Stimulated activated effector memory CD8-positive, alpha-beta T cell treated with anti-CD3 and anti-CD28 coated beads, Interleukin-12 subunit alpha, Interleukin-12 subunit beta, amount 100 ng/mL, for 72 hours (primary cell): ENCODE measurements around the gene ZNG1F.
"Not testable (repeated sequence)": the region's sequence is repeated elsewhere in the genome, so short reads cannot be mapped to it uniquely, and the experiment has no call there.

Experiments used
- ATAC-seq: fragments of 150-1000 bp; cut with Tn5 transposase; 2 replicates; pipeline ENCODE4 v1.10.0; 2021
- DNase-seq, 2 donors: peaks; one replicate each; pipeline ENCODE4 v3.0.0; 2021 to 2022; ENCODE audit warnings: low spot score in 2 of 2
- H3K27ac Mint-ChIP-seq: one replicate; pipeline ENCODE4 v1.8.0; 2022; ENCODE audit warnings: mild to moderate bottlenecking, mixed read lengths
- H3K36me3 Mint-ChIP-seq: one replicate; pipeline ENCODE4 v1.8.0; 2022; ENCODE audit warnings: mild to moderate bottlenecking, mixed read lengths
- H3K4me1 Mint-ChIP-seq: one replicate; pipeline ENCODE4 v1.8.0; 2022; ENCODE audit warnings: mixed read lengths
- H3K4me3 Mint-ChIP-seq: one replicate; pipeline ENCODE4 v1.8.0; 2022; ENCODE audit warnings: mild to moderate bottlenecking, mixed read lengths
- H3K9me3 Mint-ChIP-seq: one replicate; pipeline ENCODE4 v1.8.0; 2022; ENCODE audit warnings: mixed read lengths

The ZNG1F gene

DNA sequence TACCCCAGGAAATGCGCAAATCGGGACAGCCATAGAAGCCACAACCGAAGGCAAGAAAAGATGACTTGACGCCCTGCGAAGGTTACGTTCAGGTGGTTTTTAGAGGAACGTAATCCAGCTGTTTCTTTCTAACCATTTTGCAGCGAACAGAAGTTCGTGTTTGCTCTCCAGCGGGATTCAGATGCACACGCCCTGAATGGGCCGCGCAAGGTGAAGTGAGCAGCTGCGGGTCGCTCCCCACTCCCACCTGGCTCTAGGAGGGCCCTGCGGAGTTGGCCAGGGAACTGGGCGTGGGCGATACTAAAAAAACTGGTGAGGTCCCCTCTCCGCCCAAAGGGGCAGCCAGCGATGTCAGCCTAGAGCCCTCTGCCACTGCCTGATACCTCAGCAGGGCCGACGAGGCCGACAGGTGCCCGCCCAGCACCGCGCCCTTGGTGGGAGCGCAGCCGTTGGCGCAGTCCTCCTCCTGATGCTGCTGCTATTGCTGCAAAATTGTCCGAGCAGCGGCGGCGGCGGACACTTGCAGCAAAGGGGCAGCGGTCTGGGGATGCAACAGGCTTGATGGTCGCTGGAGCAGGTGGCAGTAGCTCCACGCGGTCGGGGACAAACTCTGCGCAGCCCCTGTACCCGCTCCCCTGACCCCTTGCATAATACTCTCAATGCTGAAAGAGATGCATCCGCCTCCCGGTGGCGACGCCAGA is 62.2 kb downstream of the ZNG1F start:
- not testable (repeated sequence) for ATAC-seq, DNase-seq, H3K36me3 Mint-ChIP-seq, H3K4me1 Mint-ChIP-seq, H3K9me3 Mint-ChIP-seq, H3K4me3 Mint-ChIP-seq, H3K27ac Mint-ChIP-seq

DNA sequence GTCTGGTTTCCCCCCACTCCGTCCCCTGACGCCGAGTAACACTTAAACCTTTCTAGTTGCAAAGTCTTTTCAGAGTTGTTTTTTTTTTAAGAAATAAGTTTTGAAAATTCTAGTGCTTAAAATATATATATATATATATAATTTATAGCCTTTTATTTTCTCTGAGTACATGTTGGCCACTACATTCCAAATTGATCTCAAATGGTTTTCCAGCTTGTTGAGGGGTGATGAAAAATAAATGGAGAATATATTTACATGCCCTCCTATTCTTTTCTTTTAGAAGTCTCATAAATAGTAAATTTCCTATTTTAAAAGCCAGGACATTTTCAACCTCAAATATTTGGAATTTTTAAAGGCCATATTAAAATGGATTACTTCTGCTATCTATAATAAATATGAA is 63.2 kb downstream of the ZNG1F start:
- H3K36me3 Mint-ChIP-seq, DNase-seq, H3K4me3 Mint-ChIP-seq, H3K27ac Mint-ChIP-seq, H3K4me1 Mint-ChIP-seq, H3K9me3 Mint-ChIP-seq, ATAC-seq: not testable (repeated sequence)

DNA sequence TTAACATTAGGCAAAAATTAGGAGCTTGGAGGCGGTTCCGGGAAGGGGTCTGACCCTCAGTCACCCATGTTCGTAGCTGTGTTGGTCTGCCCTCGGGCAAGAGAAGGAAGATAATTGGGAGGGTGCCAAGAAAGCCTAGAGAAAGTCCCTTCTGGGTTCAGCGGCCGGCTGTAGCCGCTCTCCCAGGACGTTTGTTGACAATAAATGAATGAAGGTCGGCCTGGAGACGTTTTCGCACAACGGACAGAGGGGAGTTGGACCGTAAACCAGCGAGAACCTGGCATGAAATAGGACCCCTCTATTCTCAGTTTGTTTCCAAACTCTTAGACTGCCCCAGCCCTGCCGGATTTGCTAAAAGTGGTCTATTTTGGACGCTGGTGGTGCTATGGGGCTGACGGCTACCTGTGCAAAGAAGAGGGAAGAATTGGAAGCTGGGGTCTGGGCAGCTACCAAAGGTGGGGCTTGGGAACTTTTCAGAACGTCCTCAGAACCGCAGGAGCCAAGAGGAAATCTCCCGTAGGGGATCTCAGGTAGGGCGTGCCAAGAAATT is 63.9 kb downstream of the ZNG1F start:
- H3K27ac Mint-ChIP-seq, ATAC-seq, DNase-seq, H3K4me3 Mint-ChIP-seq, H3K9me3 Mint-ChIP-seq, H3K36me3 Mint-ChIP-seq, H3K4me1 Mint-ChIP-seq: not testable (repeated sequence)

GRCh38 chr9:41124250-41125108 is 64.6 kb downstream of the ZNG1F start:
- H3K4me1 Mint-ChIP-seq, H3K27ac Mint-ChIP-seq, DNase-seq, H3K9me3 Mint-ChIP-seq, H3K36me3 Mint-ChIP-seq, H3K4me3 Mint-ChIP-seq: not testable (repeated sequence)
- peak; percentile 32 for ATAC-seq

- not testable (repeated sequence) for H3K4me1 Mint-ChIP-seq, H3K27ac Mint-ChIP-seq, DNase-seq, H3K9me3 Mint-ChIP-seq, H3K36me3 Mint-ChIP-seq, H3K4me3 Mint-ChIP-seq
- peak; percentile 53 for ATAC-seq
Observed at GRCh38 chr9:41123812-41124211, 65.3 kb downstream of the ZNG1F start.

- not testable (repeated sequence) for H3K27ac Mint-ChIP-seq, H3K9me3 Mint-ChIP-seq, H3K4me3 Mint-ChIP-seq, DNase-seq, H3K36me3 Mint-ChIP-seq, H3K4me1 Mint-ChIP-seq
- peak; percentile 20 for ATAC-seq
Observed at GRCh38 chr9:41123396-41123795, 65.7 kb downstream of the ZNG1F start.

GRCh38 chr9:41120696-41121095 is 68.4 kb downstream of the ZNG1F start:
- H3K4me3 Mint-ChIP-seq, H3K36me3 Mint-ChIP-seq: not testable (repeated sequence)

DNA sequence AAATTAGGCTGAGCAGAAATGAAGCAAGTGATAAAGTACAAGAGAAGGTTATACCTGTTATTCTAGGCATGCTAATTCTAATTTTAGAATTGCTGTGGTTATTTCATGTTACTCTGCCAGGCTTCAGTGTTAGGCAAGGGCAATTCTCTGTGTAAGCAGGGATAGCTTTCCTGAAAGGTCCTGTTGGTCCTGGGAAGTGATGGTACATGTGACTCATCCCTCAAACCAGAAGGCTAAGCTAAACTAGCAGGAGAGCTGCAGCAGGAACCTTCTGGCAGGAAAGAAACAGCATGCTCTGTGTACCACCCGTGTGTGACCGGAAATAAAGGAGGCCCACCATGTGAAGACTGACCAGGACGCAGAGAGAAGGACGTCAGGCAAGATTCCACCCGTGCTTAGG is 69.4 kb downstream of the ZNG1F start:
- not testable (repeated sequence) for H3K36me3 Mint-ChIP-seq, DNase-seq, H3K4me1 Mint-ChIP-seq, H3K27ac Mint-ChIP-seq, H3K4me3 Mint-ChIP-seq, H3K9me3 Mint-ChIP-seq
- peak; percentile 4 for ATAC-seq

More at GRCh38 chr9:41120696-41121095, 68.4 kb downstream of the ZNG1F start:
- H3K27ac Mint-ChIP-seq, H3K9me3 Mint-ChIP-seq, H3K4me1 Mint-ChIP-seq, ATAC-seq, DNase-seq: not testable (repeated sequence)

DNA sequence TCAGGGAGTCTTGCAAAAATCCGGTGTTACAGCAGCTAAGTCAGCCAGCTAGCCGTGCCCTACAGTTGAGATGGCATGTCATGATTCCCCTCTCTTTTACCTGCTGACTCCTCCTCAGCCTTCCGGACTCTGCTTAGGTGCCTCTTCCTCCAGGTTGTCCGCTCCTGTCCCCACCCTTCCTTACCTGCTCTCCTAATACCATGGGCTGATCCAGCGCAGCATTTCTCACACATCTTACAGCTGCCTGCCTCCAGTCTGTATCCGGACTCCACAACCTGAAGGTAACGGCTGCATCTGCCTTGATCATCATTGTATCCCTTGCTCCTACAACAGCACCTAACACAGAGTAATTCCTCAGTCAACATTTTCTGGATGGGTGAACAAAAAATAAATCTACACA is 69.8 kb downstream of the ZNG1F start:
- H3K4me3 Mint-ChIP-seq, H3K4me1 Mint-ChIP-seq, DNase-seq, H3K36me3 Mint-ChIP-seq, H3K9me3 Mint-ChIP-seq, H3K27ac Mint-ChIP-seq: not testable (repeated sequence)
- ATAC-seq: peak; percentile 65

DNA sequence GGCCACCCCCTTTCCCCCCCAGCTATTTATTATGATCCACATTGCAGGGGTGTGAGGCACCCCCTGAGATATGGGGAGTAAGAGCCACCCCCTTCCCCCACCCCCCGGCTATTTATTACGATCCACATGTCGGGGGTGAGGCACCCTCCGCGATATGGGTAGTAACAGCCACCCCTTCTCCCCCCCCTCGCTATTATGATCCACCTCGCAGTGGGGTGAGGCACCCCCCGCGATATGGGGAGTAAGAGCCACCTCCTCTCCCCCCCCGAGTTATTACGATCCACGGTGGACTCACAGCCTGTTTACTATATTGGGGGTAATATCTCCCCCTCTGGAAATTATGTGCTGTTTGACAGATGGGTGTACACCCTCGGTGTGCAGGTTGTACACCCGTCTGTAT is 75.8 kb downstream of the ZNG1F start:
- DNase-seq, H3K27ac Mint-ChIP-seq, H3K36me3 Mint-ChIP-seq, H3K4me3 Mint-ChIP-seq, H3K4me1 Mint-ChIP-seq, H3K9me3 Mint-ChIP-seq: not testable (repeated sequence)
- peak; percentile 46 for ATAC-seq

DNA sequence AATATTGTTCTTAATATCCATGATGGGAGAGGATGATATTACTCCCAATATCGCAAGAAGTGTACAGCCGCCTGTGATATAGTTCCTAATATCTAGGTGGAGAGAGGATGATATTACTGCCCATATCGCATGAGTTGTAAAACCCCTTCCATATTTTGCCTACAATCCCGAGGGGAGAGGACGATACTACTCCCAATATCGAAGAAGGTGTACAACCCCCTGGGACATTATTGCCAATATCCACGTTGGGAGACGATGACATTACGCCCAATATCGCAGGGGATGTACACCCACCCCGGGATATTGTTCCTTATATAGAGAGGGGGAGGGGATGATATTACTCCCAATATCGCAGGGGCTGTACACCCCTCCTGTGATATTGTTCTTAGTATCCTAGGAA is 77.7 kb downstream of the ZNG1F start:
- not testable (repeated sequence) for H3K27ac Mint-ChIP-seq, ATAC-seq, H3K9me3 Mint-ChIP-seq, DNase-seq, H3K4me1 Mint-ChIP-seq, H3K36me3 Mint-ChIP-seq, H3K4me3 Mint-ChIP-seq

- H3K4me1 Mint-ChIP-seq, H3K27ac Mint-ChIP-seq, DNase-seq, H3K4me3 Mint-ChIP-seq, H3K36me3 Mint-ChIP-seq, ATAC-seq, H3K9me3 Mint-ChIP-seq: not testable (repeated sequence)
Observed at GRCh38 chr9:41110913-41111312, 78.2 kb downstream of the ZNG1F start.

DNA sequence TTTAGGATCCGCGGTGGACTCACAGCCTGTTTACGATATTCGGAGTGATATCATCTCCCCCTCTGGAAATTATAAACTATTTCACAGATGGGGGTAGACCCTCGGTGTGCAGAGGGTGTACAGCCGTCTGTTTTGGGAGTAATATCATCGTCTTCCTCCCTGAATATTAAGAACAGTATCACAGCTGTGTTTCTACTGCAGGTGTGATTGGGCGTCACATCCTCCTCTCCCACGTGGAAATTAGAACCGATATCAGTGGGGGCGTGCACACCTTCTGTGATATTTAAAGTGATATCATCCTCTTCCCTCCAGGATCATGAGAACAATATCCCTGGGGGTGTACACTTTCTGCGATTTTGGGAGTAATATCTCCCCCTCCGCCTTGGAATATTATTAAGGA is 79.9 kb downstream of the ZNG1F start:
- H3K9me3 Mint-ChIP-seq, H3K27ac Mint-ChIP-seq, H3K4me3 Mint-ChIP-seq, H3K4me1 Mint-ChIP-seq, H3K36me3 Mint-ChIP-seq, DNase-seq: not testable (repeated sequence)
- peak; percentile 50 for ATAC-seq

DNA sequence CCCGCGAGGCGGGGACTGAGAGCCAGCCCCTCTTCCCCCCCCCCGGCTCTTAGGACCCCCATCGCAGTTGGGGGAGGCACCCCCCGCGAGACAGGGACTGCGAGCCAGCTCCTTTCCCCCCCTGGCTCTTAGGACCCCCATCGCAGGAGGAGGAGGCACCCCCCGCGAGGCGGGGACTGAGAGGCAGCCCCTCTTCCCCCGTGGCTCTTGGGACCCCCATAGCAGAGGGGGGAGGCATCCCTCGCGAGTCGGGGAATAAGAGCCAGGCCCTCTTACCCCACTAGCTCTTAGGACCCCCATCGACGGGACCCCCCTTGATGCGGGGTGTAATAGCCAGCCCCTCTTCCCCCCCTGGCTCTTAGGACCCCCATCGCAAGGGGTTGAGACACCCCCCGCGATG is 80.3 kb downstream of the ZNG1F start:
- H3K36me3 Mint-ChIP-seq, H3K9me3 Mint-ChIP-seq, H3K4me1 Mint-ChIP-seq, ATAC-seq, H3K4me3 Mint-ChIP-seq, H3K27ac Mint-ChIP-seq: not testable (repeated sequence)
- DNase-seq: peak in 1 of 2 donors; percentile 54

- H3K36me3 Mint-ChIP-seq, DNase-seq, H3K4me1 Mint-ChIP-seq, H3K4me3 Mint-ChIP-seq, H3K27ac Mint-ChIP-seq, H3K9me3 Mint-ChIP-seq: not testable (repeated sequence)
- peak; percentile 29 for ATAC-seq
Observed at GRCh38 chr9:41106472-41107116, 82.5 kb downstream of the ZNG1F start.
